Spleen (tissue), 11 donors: ENCODE results near the gene SLC25A10. TPM values are rescaled to one million over a fixed set of nuclear protein-coding genes. Genes with fewer than 3 reads are reported as not detected.

Experiments
- DNase-seq: peaks from one replicate; pipeline ENCODE4 v3.0.0-alpha.2; 2020
- H3K27ac ChIP-seq, 8 donors: fragments of 200-600 bp; sonication (generic) in 7 of 8; 1 replicate in 4 of 8; 2 replicates in 4 of 8; pipeline versions ENCODE4 v1.5.0 to v1.8.0; 2016 to 2021; ENCODE audit warnings: inconsistent platforms in 4 of 8, mild to moderate bottlenecking in 4 of 8, moderate library complexity in 1 of 8
- H3K27me3 ChIP-seq, 7 donors: fragments of 200-600 bp; sonication (generic) in 6 of 7; replicated peaks in 1 of 7; 1 replicate in 4 of 7; 2 replicates in 3 of 7; pipeline versions ENCODE4 v1.5.0 to v1.8.0; 2016 to 2021; ENCODE audit warnings: inconsistent platforms in 3 of 7, mild to moderate bottlenecking in 1 of 7
- H3K36me3 ChIP-seq, 6 donors: fragments of 200-600 bp; sonication (generic) in 5 of 6; 1 replicate in 4 of 6; 2 replicates in 2 of 6; pipeline versions ENCODE4 v1.5.0 to v1.8.0; 2016 to 2021; ENCODE audit warnings: inconsistent platforms in 2 of 6
- H3K4me1 ChIP-seq, 6 donors: fragments of 200-600 bp; sonication (generic) in 5 of 6; 1 replicate in 3 of 6; 2 replicates in 3 of 6; pipeline versions ENCODE4 v1.5.0 to v1.8.0; 2016 to 2021; ENCODE audit warnings: inconsistent platforms in 3 of 6
- H3K4me3 ChIP-seq, 8 donors: fragments of 200-600 bp; sonication (generic) in 7 of 8; 1 replicate in 4 of 8; 2 replicates in 4 of 8; pipeline versions ENCODE4 v1.5.0 to v1.8.0; 2016 to 2021; ENCODE audit warnings: inconsistent platforms in 4 of 8, mild to moderate bottlenecking in 4 of 8, moderate library complexity in 2 of 8
- H3K9me3 ChIP-seq, 8 donors: fragments of 200-600 bp; sonication (generic) in 7 of 8; 1 replicate in 4 of 8; 2 replicates in 4 of 8; pipeline versions ENCODE4 v1.5.0 to v1.8.0; 2016 to 2021; ENCODE audit warnings: inconsistent platforms in 4 of 8
- CTCF ChIP-seq, 11 experiments: fragments of 200-600 bp in 7 of 11; fragments of 450-650 bp in 4 of 11; sonication (generic) in 4 of 11; IDR thresholded peaks in 8 of 11; conservative IDR thresholded peaks in 3 of 11; 1 replicate in 7 of 11; 2 replicates in 4 of 11; pipeline versions ENCODE4 v1.4.0 to v1.8.0; 2016 to 2021; ENCODE audit warnings: antibody characterized with exemption in 11 of 11, inconsistent platforms in 4 of 11, mild to moderate bottlenecking in 1 of 11
- POLR2A ChIP-seq, 3 donors: fragments of 450-650 bp; IDR thresholded peaks; one replicate each; pipeline ENCODE4 v1.5.1; 2017; ENCODE audit warnings: antibody characterized with exemption in 3 of 3, mild to moderate bottlenecking in 1 of 3
- POLR2AphosphoS5 ChIP-seq, 3 donors: sonication (generic); formaldehyde crosslinking; IDR thresholded peaks; one replicate each; pipeline ENCODE4 v1.5.1; 2017; ENCODE audit warnings: antibody characterized with exemption in 3 of 3
- WGBS, 5 donors: extraction: QIAGEN DNeasy Blood & Tissue Kit in 3 of 5; methylation state at CpG; one replicate each; pipeline versions ENCODE4 v1.1.5 to v1.1.7; 2013 to 2018; 5-methylcytosine and 5-hydroxymethylcytosine counted together
- intact Hi-C: fragments of 100-400 bp; cut with DNase I; formaldehyde crosslinking; loops from one replicate; pipeline ENCODE4 v1.15.0; 2023; ENCODE audit warnings: low total_unique reads
- polyA plus RNA-seq, 3 donors: library from polyadenylated mRNA; stranded (reverse); fragments of 200-250 nt; gene quantifications; one replicate each; pipeline ENCODE4 v1.2.1, GENCODE V29; 2013
- total RNA-seq, 7 donors: library from RNA; depleted of rRNA in 3 of 7; stranded (reverse); fragments of >200 nt in 3 of 7; fragmentation: NEBNext Ultra II Directional in 4 of 7; extraction: Animal tissue kit (Norgen Biotek cat#: 25700) in 4 of 7; gene quantifications; one replicate each; pipeline versions ENCODE4 v1.1.0 to v1.2.1, GENCODE V29; 2016 to 2021
- donor health status: healthy with polysubstance abuse.
- donor health status: DM: no; HTN: no; CAD: no; lungs with moderate emphysema.
- donor health status: DM: no; HTN: no; CAD: no.
- donor health status: Bipolar disorder and iron deficiency.
- donor health status: healthy.
- donor health status: DM: no; HTN: no; CAD: no.
- donor health status: DM: yes; HTN: yes; CAD: no.

SLC25A10 gene
- total and polyA plus RNA-seq, 10 donors = 2.9 to 7.7 (median 4.0) TPM

GRCh38 chr17:81680150-81680549, 31.9 kb upstream of the SLC25A10 start:
- Histone ChIP-seq H3K36me3 (peaks cover 0 to 39% (median 13%) of the 10 kb centered on the region in 6 donors), H3K27ac (no peak overlapping the region), H3K9me3 (no peaks in the 10 kb centered on the region), H3K4me1 (peaks cover 14 to 50% (median 29%) of the 10 kb centered on the region in 6 donors), H3K27me3 (no peaks in the 10 kb centered on the region), H3K4me3 (no peak overlapping the region)
- intact Hi-C loops = no loop called here
- DNase-seq = no peak
- TF ChIP-seq CTCF (IDR thresholded peaks at IDR 0.05 in 8 of 11, conservative IDR thresholded peaks at IDR 0.05 in 3 of 11) = no peak
- no peak for TF ChIP-seq POLR2A (IDR thresholded peaks at IDR 0.05)
- no peak for TF ChIP-seq POLR2AphosphoS5 (IDR thresholded peaks at IDR 0.05)
- 87 to 96% (median 91%) methylated on average over 11 of the region's 11 CpGs for WGBS, 5 donors

GRCh38 chr17:81681672-81682071, 30.4 kb upstream of the SLC25A10 start:
- no peaks in the 10 kb centered on the region for H3K27me3 ChIP-seq
- no peak overlapping the region for H3K27ac ChIP-seq
- WGBS, 5 donors = 84 to 91% (median 89%) methylated on average over 16 to 17 of the region's 17 CpGs
- no peak for DNase-seq
- no peak overlapping the region for H3K4me3 ChIP-seq
- H3K4me1 ChIP-seq = peaks cover 19 to 50% (median 36%) of the 10 kb centered on the region in 6 donors
- no peak for TF ChIP-seq POLR2A (IDR thresholded peaks at IDR 0.05)
- TF ChIP-seq CTCF (IDR thresholded peaks at IDR 0.05 in 8 of 11, conservative IDR thresholded peaks at IDR 0.05 in 3 of 11) = no peak
- no peak for TF ChIP-seq POLR2AphosphoS5 (IDR thresholded peaks at IDR 0.05)
- intact Hi-C loops = no loop called here
- H3K36me3 ChIP-seq = peaks cover 0 to 50% (median 22%) of the 10 kb centered on the region in 6 donors
- no peaks in the 10 kb centered on the region for H3K9me3 ChIP-seq

GRCh38 chr17:81682565-81683207, 29.4 kb upstream of the SLC25A10 start:
- WGBS, 5 donors = 41 to 49% (median 44%) methylated on average over 19 of the region's 19 CpGs
- intact Hi-C loops = no loop called here
- TF ChIP-seq POLR2A (IDR thresholded peaks at IDR 0.05) (no peak), CTCF (IDR thresholded peaks at IDR 0.05 in 8 of 11, conservative IDR thresholded peaks at IDR 0.05 in 3 of 11) (no peak), POLR2AphosphoS5 (IDR thresholded peaks at IDR 0.05) (no peak)
- H3K4me1 ChIP-seq = peaks cover 19 to 58% (median 39%) of the 10 kb centered on the region in 6 donors
- H3K4me3 ChIP-seq = peak overlapping the region; percentile 89 to 100 (median 98)
- peak overlapping the region in 6 of 8 donors; percentile 77 to 95 (median 90) for H3K27ac ChIP-seq
- peaks cover 0 to 60% (median 32%) of the 10 kb centered on the region in 6 donors for H3K36me3 ChIP-seq
- H3K9me3 ChIP-seq = no peaks in the 10 kb centered on the region
- no peaks in the 10 kb centered on the region for H3K27me3 ChIP-seq
- DNase-seq = no peak

GRCh38 chr17:81683208-81683583, 28.9 kb upstream of the SLC25A10 start:
- Histone ChIP-seq H3K9me3 (no peaks in the 10 kb centered on the region), H3K4me3 (peak overlapping the region; percentile 89 to 100 (median 98)), H3K4me1 (peaks cover 19 to 60% (median 39%) of the 10 kb centered on the region in 6 donors), H3K27me3 (no peaks in the 10 kb centered on the region), H3K27ac (peak overlapping the region; percentile 48 to 95 (median 88)), H3K36me3 (peaks cover 0 to 65% (median 38%) of the 10 kb centered on the region in 6 donors)
- DNase-seq = no peak
- intact Hi-C loops = no loop called here
- WGBS, 5 donors = 0 to 1% (median 0%) methylated on average over 11 to 37 of the region's 37 CpGs
- no peak for TF ChIP-seq POLR2AphosphoS5 (IDR thresholded peaks at IDR 0.05)
- TF ChIP-seq CTCF (IDR thresholded peaks at IDR 0.05 in 8 of 11, conservative IDR thresholded peaks at IDR 0.05 in 3 of 11) = no peak
- no peak for TF ChIP-seq POLR2A (IDR thresholded peaks at IDR 0.05)
